Gastroesophageal sphincter (tissue), 4 donors: ENCODE results near the gene CTNND2. TPM values are rescaled to one million over a fixed set of nuclear protein-coding genes. Genes with fewer than 3 reads are reported as not detected.

ENCODE experiments used
- ATAC-seq: fragments of 150-250 bp; one replicate; pipeline ENCODE4 v1.9.1; 2016; ENCODE audit warnings: mild to moderate bottlenecking, moderate library complexity
- H3K27ac ChIP-seq, 4 donors: fragments of 200-600 bp; sonication (generic) in 3 of 4; 1 replicate in 3 of 4; 2 replicates in 1 of 4; pipeline ENCODE4 v1.5.1; 2016 to 2019
- H3K27me3 ChIP-seq: fragments of 200-600 bp; sonication (generic); one replicate; pipeline ENCODE4 v1.5.1; 2019
- H3K36me3 ChIP-seq, 2 donors: fragments of 200-600 bp; sonication (generic); one replicate each; pipeline ENCODE4 v1.5.1; 2019; ENCODE audit warnings: control low read depth in 1 of 2
- H3K4me1 ChIP-seq, 3 donors: fragments of 200-600 bp; sonication (generic); 1 replicate in 2 of 3; 2 replicates in 1 of 3; pipeline ENCODE4 v1.5.1; 2016 to 2019; ENCODE audit warnings: control low read depth in 2 of 3
- H3K4me3 ChIP-seq, 2 donors: fragments of 200-600 bp; sonication (generic); one replicate each; pipeline ENCODE4 v1.5.1; 2019; ENCODE audit warnings: mild to moderate bottlenecking in 1 of 2, moderate library complexity in 1 of 2
- H3K9me3 ChIP-seq, 3 donors: fragments of 200-600 bp; sonication (generic); one replicate each; pipeline ENCODE4 v1.5.1; 2017 to 2019; ENCODE audit warnings: control low read depth in 2 of 3
- CTCF ChIP-seq, 4 experiments: fragments of 200-600 bp in 2 of 4; fragments of 450-650 bp in 2 of 4; sonication (generic) in 1 of 4; IDR thresholded peaks; one replicate each; pipeline ENCODE4 v1.5.1; 2017 to 2019; ENCODE audit warnings: antibody characterized with exemption in 4 of 4, mild to moderate bottlenecking in 2 of 4, moderate library complexity in 2 of 4
- EP300 ChIP-seq: sonication (generic); formaldehyde crosslinking; IDR thresholded peaks from one replicate; pipeline ENCODE4 v1.6.1; 2017; ENCODE audit warnings: antibody characterized with exemption, mild to moderate bottlenecking
- POLR2A ChIP-seq, 2 donors: fragments of 450-650 bp; IDR thresholded peaks; one replicate each; pipeline ENCODE4 v1.6.1; 2017; ENCODE audit warnings: antibody characterized with exemption in 2 of 2, mild to moderate bottlenecking in 2 of 2, moderate library complexity in 1 of 2
- POLR2AphosphoS5 ChIP-seq: sonication (generic); formaldehyde crosslinking; IDR thresholded peaks from one replicate; pipeline ENCODE4 v1.6.1; 2017; ENCODE audit warnings: antibody characterized with exemption
- WGBS, 2 donors: methylation state at CpG; one replicate each; pipeline ENCODE4 v1.1.5; 2018; ENCODE audit warnings: low coverage in 1 of 2; 5-methylcytosine and 5-hydroxymethylcytosine counted together
- total RNA-seq, 4 donors: library from RNA; depleted of rRNA; stranded (reverse); fragments of >200 nt; gene quantifications; one replicate each; pipeline ENCODE4 v1.1.0, GENCODE V29; 2016

The CTNND2 gene
- total RNA-seq, 4 donors from 2014 or later = 0.40 to 3.1 (median 1.9) TPM

DNA sequence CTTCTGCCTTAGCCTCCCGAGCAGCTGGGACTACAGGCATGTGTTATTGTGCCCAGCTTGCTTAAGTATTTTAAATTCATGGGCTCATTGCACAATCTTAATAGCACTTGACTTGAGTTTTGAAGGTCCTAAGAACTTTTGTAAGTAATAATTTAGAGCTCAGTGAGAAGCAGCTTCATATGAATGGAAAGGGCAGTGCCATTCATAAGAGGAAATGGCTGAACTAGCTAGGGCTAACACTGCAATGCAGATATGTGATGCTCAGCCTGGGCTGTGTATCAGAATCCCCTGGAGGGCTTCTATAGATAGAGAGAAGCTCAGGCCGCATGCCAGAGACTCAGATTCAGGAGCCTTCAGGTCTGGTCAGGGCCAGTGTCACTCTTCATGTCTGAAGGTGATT lies 847.7 kb downstream of the CTNND2 start:
- no peaks in the 10 kb centered on the region for H3K9me3 ChIP-seq
- no peak for ATAC-seq
- H3K4me1 ChIP-seq = no peaks in the 10 kb centered on the region
- H3K4me3 ChIP-seq = no peak overlapping the region
- no peak overlapping the region for H3K27ac ChIP-seq
- 71 to 89% methylated on average over 1 to 2 of the region's 2 CpGs for WGBS, 2 donors
- no peaks in the 10 kb centered on the region for H3K36me3 ChIP-seq
- H3K27me3 ChIP-seq = peaks cover 11% of the 10 kb centered on the region
- TF ChIP-seq EP300 = no peak
- TF ChIP-seq POLR2AphosphoS5 = no peak
- TF ChIP-seq CTCF (IDR thresholded peaks at IDR 0.05) = no peak

GRCh38 chr5:11054014-11054413 lies 850.2 kb downstream of the CTNND2 start:
- ATAC-seq = no peak
- Histone ChIP-seq H3K27ac (no peak overlapping the region), H3K4me1 (no peaks in the 10 kb centered on the region), H3K9me3 (no peaks in the 10 kb centered on the region), H3K27me3 (peaks cover 11% of the 10 kb centered on the region), H3K36me3 (no peaks in the 10 kb centered on the region), H3K4me3 (no peak overlapping the region)
- TF ChIP-seq POLR2AphosphoS5 = no peak
- TF ChIP-seq EP300 = no peak
- TF ChIP-seq POLR2A (IDR thresholded peaks at IDR 0.05) = no peak
- no peak for TF ChIP-seq CTCF (IDR thresholded peaks at IDR 0.05)
- 66 to 91% methylated on average over 3 of the region's 3 CpGs for WGBS, 2 donors

DNA sequence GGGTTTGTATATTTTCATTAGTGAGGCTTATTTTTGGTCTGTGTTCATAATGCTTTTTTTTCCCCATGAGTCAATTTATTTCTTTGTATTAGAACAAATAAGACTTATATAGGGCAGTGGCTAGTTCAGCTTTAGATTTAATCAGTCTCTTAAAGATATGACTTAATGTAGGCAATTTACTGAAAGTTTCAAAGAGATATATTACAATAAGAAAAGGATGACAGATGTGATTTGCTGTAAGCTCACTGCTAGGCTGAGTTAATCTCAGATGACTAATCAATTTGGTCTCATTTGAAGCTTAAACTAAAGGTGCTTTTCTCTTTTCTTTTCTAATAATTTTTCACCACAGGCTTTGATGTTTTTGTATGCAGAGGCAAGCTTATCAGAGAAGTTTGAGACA lies 851.4 kb downstream of the CTNND2 start:
- H3K27me3 ChIP-seq = peaks cover 11% of the 10 kb centered on the region
- TF ChIP-seq POLR2A (IDR thresholded peaks at IDR 0.05) (no peak), EP300 (no peak), CTCF (IDR thresholded peaks at IDR 0.05) (no peak), POLR2AphosphoS5 (no peak)

GRCh38 chr5:11050596-11051304 lies 853.5 kb downstream of the CTNND2 start:
- TF ChIP-seq POLR2AphosphoS5 (no peak), CTCF (IDR thresholded peaks at IDR 0.05) (no peak), POLR2A (IDR thresholded peaks at IDR 0.05) (no peak), EP300 (no peak)
- H3K4me3 ChIP-seq = no peak overlapping the region
- no peaks in the 10 kb centered on the region for H3K4me1 ChIP-seq
- H3K36me3 ChIP-seq = no peaks in the 10 kb centered on the region
- no peaks in the 10 kb centered on the region for H3K9me3 ChIP-seq
- H3K27ac ChIP-seq = no peak overlapping the region
- peaks cover 5% of the 10 kb centered on the region for H3K27me3 ChIP-seq
- no peak for ATAC-seq
- WGBS, 2 donors = 51 to 61% methylated on average over 3 of the region's 3 CpGs

More for the DNA sequence above, 851.4 kb downstream of the CTNND2 start:
- no peaks in the 10 kb centered on the region for H3K36me3 ChIP-seq
- no peak overlapping the region for H3K4me3 ChIP-seq
- no peak overlapping the region for H3K27ac ChIP-seq
- no peaks in the 10 kb centered on the region for H3K9me3 ChIP-seq
- no peaks in the 10 kb centered on the region for H3K4me1 ChIP-seq
- ATAC-seq = no peak

DNA sequence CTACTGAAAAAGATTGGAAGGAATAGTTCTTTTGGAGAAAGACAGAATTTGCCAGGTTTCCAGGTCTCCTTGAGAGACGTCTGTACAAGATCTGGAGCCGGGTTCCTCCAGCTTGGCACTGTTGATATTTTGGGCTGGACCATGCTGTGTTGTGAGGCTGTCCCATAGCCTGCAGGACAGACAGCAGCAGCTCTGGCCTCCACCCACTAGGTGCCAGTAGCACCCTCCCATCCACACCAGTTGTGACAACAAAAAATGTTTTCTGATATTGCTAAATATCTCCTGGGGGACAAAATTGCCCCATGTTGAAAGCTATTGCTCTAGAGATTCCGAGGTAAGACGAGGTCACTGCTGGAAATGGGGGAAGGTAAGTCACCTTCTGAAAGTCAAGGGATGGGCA lies 855.5 kb downstream of the CTNND2 start:
- H3K4me3 ChIP-seq = no peak overlapping the region
- no peaks in the 10 kb centered on the region for H3K9me3 ChIP-seq
- 78 to 94% methylated on average over 3 to 4 of the region's 4 CpGs for WGBS, 2 donors
- no peaks in the 10 kb centered on the region for H3K36me3 ChIP-seq
- no peaks in the 10 kb centered on the region for H3K4me1 ChIP-seq
- no peak overlapping the region for H3K27ac ChIP-seq
- peaks cover 7% of the 10 kb centered on the region for H3K27me3 ChIP-seq
- ATAC-seq = no peak
- TF ChIP-seq POLR2AphosphoS5 (no peak), EP300 (no peak), CTCF (IDR thresholded peaks at IDR 0.05) (no peak), POLR2A (IDR thresholded peaks at IDR 0.05) (no peak)
